HG03097 (cell line): ENCODE data around the gene TP53.

Experiments used
- ATAC-seq: cut with Tn5 transposase; IDR thresholded peaks from one replicate; pipeline ENCODE4 v1.9.1; 2021; ENCODE audit not compliant: unreplicated experiment, low FRiP score

The TP53 gene

DNA sequence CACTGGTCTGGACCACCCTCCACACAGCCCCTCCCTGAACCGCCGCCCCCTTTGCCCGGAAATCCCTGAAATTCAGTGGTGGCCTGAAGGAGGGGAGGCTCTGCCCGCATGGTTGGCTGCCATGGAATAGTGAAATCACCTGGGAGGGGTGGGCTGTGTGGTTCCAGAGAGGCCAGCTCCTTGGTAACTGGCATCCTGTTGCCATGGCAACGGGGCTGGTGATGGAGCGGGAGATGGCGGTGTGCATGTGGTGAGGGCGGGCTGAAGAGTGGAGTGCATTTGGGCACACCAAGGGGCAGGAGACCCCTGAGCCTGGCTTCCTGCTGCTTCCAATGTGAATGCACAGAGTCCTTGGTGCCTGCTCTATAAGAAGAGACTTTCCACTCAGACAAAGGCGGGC, 20.2 kb upstream of the TP53 start:
- no peak for ATAC-seq

DNA sequence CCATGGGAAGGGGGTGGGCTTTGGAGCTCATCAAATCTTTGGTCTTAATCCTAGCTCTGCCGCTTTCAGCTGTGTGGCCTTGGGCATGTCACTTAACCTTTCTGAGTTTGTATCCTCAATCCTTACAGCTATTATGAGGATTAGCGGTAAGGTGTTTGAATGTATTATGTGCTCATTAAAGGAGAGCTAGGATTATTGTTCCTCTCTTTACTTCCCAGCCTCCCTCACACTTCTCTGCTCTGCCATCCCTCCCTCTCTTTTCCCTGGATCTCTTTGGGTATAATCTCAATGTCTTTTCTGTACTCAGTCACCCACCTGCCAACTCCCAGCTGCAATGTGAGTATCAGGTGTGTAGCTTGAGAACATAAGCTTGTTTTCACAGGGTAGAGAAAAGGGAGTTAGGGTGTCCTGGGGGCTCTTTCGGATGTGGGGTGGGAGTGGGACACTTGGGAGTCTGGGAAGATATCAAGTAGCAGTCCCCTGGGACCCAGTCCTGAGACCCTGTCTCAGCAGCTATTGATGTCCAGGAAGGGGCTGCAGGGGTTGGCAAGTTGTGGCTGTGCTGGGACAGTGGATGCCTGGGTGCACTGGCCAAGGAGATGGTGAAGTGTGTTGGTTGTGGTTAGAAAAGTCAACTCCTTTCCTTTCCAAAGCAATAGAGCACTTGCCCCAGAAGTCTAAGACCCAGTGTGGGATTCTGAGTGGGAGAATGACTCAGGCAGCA, 19.5 kb upstream of the TP53 start:
- ATAC-seq = no peak

DNA sequence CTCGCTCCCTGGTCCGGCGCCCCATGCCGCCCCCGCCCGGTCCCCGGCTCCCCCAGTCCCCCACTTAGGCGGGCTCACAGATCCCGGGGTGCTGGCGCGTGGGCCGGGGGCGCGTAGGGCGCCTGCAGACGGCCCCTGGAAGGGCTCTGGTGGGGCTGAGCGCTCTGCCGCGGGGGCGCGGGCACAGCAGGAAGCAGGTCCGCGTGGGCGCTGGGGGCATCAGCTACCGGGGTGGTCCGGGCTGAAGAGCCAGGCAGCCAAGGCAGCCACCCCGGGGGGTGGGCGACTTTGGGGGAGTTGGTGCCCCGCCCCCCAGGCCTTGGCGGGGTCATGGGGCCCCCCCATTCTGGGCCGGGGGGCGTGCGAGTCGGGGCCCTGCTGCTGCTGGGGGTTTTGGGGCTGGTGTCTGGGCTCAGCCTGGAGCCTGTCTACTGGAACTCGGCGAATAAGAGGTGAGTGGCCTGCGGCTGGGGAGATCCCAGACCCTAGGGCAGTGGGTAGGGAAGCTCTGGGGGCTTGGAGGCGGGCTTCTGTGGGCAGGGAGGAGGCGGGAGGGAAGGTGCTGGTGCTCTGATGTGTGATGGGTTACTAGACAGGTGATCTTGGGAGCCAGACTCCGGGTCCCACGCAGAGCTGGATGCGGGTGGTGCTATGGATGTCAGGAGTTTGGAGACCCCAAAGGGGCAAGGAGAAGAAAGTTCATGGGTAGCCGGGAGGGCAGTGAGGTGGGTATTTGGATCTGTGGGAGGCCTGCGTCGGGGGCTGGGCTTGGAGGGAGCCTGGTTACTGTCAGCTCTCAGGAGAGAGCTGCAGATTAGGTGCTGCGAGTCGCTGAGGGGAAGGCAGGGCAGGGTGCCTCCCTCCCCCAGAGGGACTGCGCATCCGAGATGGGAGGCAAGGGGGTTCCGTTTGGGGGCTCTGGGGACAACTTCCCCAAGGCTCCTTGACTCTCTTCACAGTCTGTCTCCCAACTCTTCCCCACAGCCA, 18.3 kb upstream of the TP53 start:
- no peak for ATAC-seq

- no peak for ATAC-seq
These were observed 17.4 kb upstream of the TP53 start, which contains the start of gene EFNB3 for GRCh38 chr17:7704601-7705268. TSS of gene EFNB3 (plus strand) at chr17:7705202. CDS start at chr17:7705599, 397 bp downstream.

- no peak for ATAC-seq
These were observed 16.5 kb upstream of the TP53 start for GRCh38 chr17:7703584-7704479.

GRCh38 chr17:7702776-7703175, 15.5 kb upstream of the TP53 start:
- ATAC-seq = no peak

DNA sequence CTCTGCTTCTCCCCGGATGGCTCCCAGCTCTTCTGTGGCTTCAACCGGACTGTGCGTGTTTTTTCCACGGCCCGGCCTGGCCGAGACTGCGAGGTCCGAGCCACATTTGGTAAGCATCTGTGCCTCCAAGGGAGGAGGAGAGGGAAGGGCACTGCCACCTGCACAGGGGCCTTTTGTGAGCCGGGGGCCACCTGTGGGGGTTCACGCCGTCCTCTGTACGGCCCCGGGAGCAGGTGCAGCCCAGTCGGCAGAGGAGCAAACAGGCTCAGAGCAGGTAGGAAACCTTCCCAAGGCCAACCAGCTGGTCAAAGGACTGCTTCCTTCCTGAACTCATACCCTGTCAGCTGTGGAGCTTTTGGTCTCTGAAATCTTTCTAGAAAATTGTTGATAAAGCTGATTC, 14.4 kb upstream of the TP53 start:
- ATAC-seq = no peak

DNA sequence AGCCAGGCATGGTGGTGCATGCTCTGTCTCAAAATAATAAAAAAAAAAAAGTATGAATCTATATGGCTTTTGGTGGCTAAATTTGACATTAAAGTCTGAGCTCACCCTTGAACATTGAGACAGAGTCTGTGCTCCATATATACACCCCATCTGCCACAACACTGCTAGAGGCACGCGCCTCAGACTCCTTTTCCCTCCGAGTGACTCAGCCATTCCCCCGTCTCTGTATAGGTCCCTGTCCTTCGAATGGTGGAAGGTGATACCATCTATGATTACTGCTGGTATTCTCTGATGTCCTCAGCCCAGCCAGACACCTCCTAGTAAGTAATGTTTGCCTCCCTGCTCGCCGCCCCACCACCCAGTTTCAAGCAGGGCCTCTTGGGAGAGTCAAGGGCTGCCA, 13.2 kb upstream of the TP53 start:
- no peak for ATAC-seq

DNA sequence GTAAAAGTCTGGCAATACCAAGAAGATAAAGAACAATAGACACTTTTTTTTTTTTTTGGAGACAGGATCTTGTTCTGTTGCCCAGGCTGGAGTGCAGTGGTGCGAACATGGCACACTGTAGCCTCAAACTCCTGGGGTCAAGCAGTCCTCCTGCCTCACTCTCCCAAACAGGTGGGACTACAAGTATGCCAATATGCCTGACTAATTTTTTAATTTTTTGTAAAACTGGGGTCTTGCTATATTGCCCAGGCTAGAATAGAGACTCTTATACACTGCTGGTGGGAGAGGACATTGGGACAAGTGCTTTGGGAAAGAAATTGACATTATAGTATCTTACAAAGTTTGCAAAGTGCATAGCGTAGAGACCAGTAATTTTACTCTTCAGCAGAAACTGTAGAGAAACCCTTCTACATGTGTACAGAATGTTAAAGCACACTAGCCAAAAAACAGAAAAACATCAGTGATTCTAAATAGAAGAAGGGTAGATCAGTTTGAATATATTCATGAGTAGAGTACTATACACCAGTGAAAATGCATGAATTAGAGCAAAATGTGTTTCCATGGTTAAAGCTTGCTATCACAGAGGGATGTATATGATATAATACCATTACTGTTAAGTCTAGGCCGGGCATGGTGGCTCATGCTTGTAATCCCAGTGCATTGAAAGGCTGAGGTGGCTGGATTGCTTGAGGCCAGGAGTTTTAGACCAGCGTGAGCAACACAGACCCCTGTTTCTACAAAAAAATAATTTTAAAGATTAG, 10.7 kb upstream of the TP53 start:
- no peak for ATAC-seq

GRCh38 chr17:7695586-7695985, 8.3 kb upstream of the TP53 start:
- ATAC-seq = no peak

- no peak for ATAC-seq
These were observed 1.6 kb upstream of the TP53 start for GRCh38 chr17:7688808-7689316.

GRCh38 chr17:7687908-7688807, 868 bp upstream of the TP53 start, which contains the start of gene WRAP53:
TSS of gene WRAP53 (plus strand) at chr17:7688477. CDS start at chr17:7688649, 172 bp downstream.
- peak; percentile 65 for ATAC-seq

DNA sequence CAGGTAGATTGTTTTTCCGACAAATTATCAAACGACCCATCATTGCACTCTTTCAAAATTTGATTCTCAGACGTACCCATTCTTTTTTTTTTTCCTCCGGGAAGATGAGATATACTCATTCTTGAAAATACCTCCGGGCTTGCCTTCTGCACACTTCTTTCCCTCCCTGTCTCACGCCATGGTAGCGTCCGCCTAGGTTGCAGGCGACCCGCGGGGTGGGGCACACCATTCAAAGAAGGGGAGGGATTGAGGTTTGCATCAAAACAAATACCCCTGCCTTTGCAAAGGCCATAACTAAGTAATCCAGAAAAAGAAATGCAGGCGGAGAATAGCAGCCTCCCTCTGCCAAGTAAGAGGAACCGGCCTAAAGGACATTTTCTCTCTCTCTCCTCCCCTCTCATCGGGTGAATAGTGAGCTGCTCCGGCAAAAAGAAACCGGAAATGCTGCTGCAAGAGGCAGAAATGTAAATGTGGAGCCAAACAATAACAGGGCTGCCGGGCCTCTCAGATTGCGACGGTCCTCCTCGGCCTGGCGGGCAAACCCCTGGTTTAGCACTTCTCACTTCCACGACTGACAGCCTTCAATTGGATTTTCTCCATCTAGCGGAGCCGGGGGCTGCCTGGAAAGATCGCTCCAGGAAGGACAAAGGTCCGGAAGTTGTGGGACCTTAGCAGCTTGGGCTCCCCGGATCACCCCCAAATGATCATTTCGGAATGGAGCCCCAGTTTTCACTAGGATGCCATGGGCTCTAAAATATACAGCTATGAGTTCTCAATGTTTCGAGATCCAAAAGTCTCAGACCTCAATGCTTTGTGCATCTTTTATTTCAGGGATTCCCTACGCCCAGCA, 843 bp downstream of the TP53 start:
- peak; percentile 49 for ATAC-seq

- ATAC-seq = peak; percentile 46
These were observed 1.6 kb downstream of the TP53 start for GRCh38 chr17:7685533-7686221.

GRCh38 chr17:7684851-7685532, 2.3 kb downstream of the TP53 start:
- ATAC-seq = no peak
